ENCODE results near the gene PPHLN1. TPM values are rescaled to one million over a fixed set of nuclear protein-coding genes. Genes with fewer than 3 reads are reported as not detected.

PPHLN1 gene
- total and polyA plus RNA-seq, 12 donors = 22.5 to 91.1 (median 52.6) TPM

- WGBS, 4 donors = 28 to 37% (median 31%) methylated on average over 4 of the region's 4 CpGs
- intact Hi-C loops (cut with DNase I) = loop anchor here (5.0 to 10.0 kb wide), 2 partner anchors 200 to 208 kb away; no protein-coding TSS in a partner anchor
Measured at GRCh38 chr12:42332301-42333285, 6.6 kb downstream of the PPHLN1 start.

DNA sequence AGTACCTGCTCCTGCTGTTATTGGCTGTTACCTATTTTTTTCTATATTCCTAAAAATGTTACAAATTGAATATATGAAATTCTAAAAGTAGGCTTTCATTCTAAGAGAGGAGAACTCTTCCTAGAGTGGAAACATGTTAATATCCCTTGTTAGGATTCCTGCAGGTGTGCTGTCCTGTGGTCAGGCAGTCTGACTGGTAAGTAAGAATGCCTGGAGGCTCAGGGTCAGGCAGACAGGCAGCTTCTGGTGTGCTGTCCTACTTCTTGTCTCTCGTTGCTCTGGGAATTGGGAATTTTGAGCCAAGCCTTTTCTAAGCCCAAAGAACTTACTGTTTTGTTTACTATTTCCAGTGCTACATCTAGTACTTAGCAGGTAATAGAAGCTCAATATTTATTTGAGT lies 10.3 kb downstream of the PPHLN1 start:
- peaks cover 0 to 7% of the 10 kb centered on the region in 2 donors for H3K36me3 ChIP-seq (replicated peaks in 1 of 2)
- H3K27me3 ChIP-seq = no peaks in the 10 kb centered on the region
- no peak overlapping the region for H3K27ac ChIP-seq
- H3K9me3 ChIP-seq (replicated peaks in 1 of 3) = no peaks in the 10 kb centered on the region
- H3K4me3 ChIP-seq = no peak overlapping the region
- no peak for TF ChIP-seq CTCF (IDR thresholded peaks at IDR 0.05)
- TF ChIP-seq POLR2A (IDR thresholded peaks at IDR 0.05) = no peak
- peaks cover 0 to 5% of the 10 kb centered on the region in 2 donors for H3K4me1 ChIP-seq (replicated peaks in 1 of 2)
- intact Hi-C loops (cut with DNase I) = loop anchor here in 1 of 2 donors (10.0 kb wide), 1 partner anchor 211 kb away; no protein-coding TSS in a partner anchor
- no peak for DNase-seq
- WGBS, 4 donors = 29 to 47% (median 40%) methylated on average over 1 of the region's 1 CpG

More at GRCh38 chr12:42332301-42333285, 6.6 kb downstream of the PPHLN1 start:
- Histone ChIP-seq H3K9me3 (replicated peaks in 1 of 3) (no peaks in the 10 kb centered on the region), H3K36me3 (replicated peaks in 1 of 2) (peaks cover 0 to 7% of the 10 kb centered on the region in 2 donors), H3K27me3 (no peaks in the 10 kb centered on the region), H3K4me3 (no peak overlapping the region), H3K27ac (no peak overlapping the region), H3K4me1 (replicated peaks in 1 of 2) (peaks cover 0 to 15% of the 10 kb centered on the region in 2 donors)
- peak in 5 of 7 donors; percentile 28 to 63 (median 56) for DNase-seq
- no peak for TF ChIP-seq POLR2A (IDR thresholded peaks at IDR 0.05)
- peak; percentile 53 to 79 (median 68) for TF ChIP-seq CTCF (IDR thresholded peaks at IDR 0.05)

DNA sequence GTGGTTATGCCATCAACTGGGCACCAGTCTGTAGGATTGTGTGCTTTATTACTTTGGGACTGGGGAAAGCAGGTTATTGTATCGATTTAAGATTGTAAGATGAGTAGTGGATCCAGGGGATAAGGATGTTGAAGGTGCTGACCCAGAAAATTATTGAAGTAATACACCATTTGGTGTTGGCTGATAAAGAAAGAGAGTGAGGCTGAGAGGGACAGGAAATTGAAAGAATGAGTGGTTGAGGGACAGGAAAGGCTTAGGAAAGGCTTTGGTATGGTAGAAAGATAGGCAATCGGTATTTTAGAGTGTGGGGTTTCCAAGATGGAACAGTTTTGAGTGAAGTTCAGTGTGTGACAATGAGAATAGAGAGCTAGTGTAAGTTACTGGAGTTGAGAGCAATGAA lies 12.3 kb downstream of the PPHLN1 start:
- peaks cover 0 to 5% of the 10 kb centered on the region in 2 donors for H3K4me1 ChIP-seq (replicated peaks in 1 of 2)
- no peak overlapping the region for H3K27ac ChIP-seq
- DNase-seq = no peak
- peaks cover 0 to 7% of the 10 kb centered on the region in 2 donors for H3K36me3 ChIP-seq (replicated peaks in 1 of 2)
- H3K4me3 ChIP-seq = no peak overlapping the region
- H3K27me3 ChIP-seq = no peaks in the 10 kb centered on the region
- intact Hi-C loops (cut with DNase I) = loop anchor here in 1 of 2 donors (10.0 kb wide), 1 partner anchor 213 kb away; no protein-coding TSS in a partner anchor
- no peaks in the 10 kb centered on the region for H3K9me3 ChIP-seq (replicated peaks in 1 of 3)
- TF ChIP-seq CTCF (IDR thresholded peaks at IDR 0.05) = no peak
- TF ChIP-seq POLR2A (IDR thresholded peaks at IDR 0.05) = no peak
- WGBS, 4 donors = 88 to 95% (median 90%) methylated on average over 2 of the region's 2 CpGs

DNA sequence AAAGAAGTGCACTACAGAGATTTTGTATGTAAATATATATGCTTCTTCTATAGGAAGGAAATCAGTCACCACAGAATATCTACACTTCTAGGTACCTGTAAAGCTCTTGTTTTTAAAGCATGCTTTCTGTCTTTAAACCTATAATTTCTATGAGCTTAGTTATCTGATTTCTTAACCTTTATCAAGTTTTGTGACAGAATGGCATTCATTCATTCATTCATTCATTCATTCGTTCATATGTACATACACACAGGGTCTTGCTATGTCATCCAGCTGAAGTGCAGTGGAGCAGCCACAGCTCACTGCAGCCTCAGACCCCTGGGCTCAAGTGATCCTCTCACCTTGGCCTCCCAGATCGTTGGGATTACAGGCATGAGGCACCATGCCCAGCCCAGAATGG lies 16.1 kb downstream of the PPHLN1 start:
- H3K4me3 ChIP-seq = no peak overlapping the region
- peaks cover 0 to 5% of the 10 kb centered on the region in 2 donors for H3K4me1 ChIP-seq (replicated peaks in 1 of 2)
- no peaks in the 10 kb centered on the region for H3K27me3 ChIP-seq
- no peak for DNase-seq
- no peaks in the 10 kb centered on the region for H3K9me3 ChIP-seq (replicated peaks in 1 of 3)
- no peak overlapping the region for H3K27ac ChIP-seq
- 65 to 74% (median 68%) methylated on average over 2 of the region's 2 CpGs for WGBS, 4 donors
- no peaks in the 10 kb centered on the region for H3K36me3 ChIP-seq (replicated peaks in 1 of 2)
- intact Hi-C loops (cut with DNase I) = no loop called here
- TF ChIP-seq CTCF (IDR thresholded peaks at IDR 0.05) (no peak), POLR2A (IDR thresholded peaks at IDR 0.05) (no peak)
